Fibroblast of lung (primary cell): ENCODE measurements around the gene OR5K2. TPM values are rescaled to one million over a fixed set of nuclear protein-coding genes. Genes with fewer than 3 reads are reported as not detected.
A peak's percentile ranks its signal among the peaks of the same experiment; 100 is the strongest.

Source experiments
- DNase-seq, 2 donors: peaks; one replicate each; pipeline versions ENCODE4 v3.0.0 to v3.0.0-alpha.2; 2010; ENCODE audit warnings: low read depth in 2 of 2
- H2AFZ ChIP-seq: 2 replicates; pipeline ENCODE4 v1.5.1; 2012; ENCODE audit warnings: low read length, control low read depth, inconsistent platforms
- H3K27ac ChIP-seq: 2 replicates; pipeline ENCODE4 v1.5.1; 2011; ENCODE audit warnings: low read length, control low read depth; ENCODE audit not compliant: insufficient read depth
- H3K27me3 ChIP-seq: 2 replicates; pipeline ENCODE4 v1.5.1; 2011; ENCODE audit warnings: mild to moderate bottlenecking, low read length; ENCODE audit not compliant: control insufficient read depth, insufficient read depth
- H3K36me3 ChIP-seq: 2 replicates; pipeline ENCODE4 v1.5.1; 2011; ENCODE audit warnings: low read length; ENCODE audit not compliant: control insufficient read depth, insufficient read depth
- H3K4me1 ChIP-seq: 2 replicates; pipeline ENCODE4 v1.5.1; 2011; ENCODE audit warnings: low read length; ENCODE audit not compliant: control insufficient read depth, insufficient read depth; ENCODE audit errors: extremely low read depth
- H3K4me2 ChIP-seq: 2 replicates; pipeline ENCODE4 v1.5.1; 2011; ENCODE audit warnings: low read length, control low read depth; ENCODE audit not compliant: insufficient read depth; ENCODE audit errors: extremely low read depth
- H3K4me3 ChIP-seq, 4 experiments: fragments of 200-600 bp in 1 of 4; sonication (generic) in 1 of 4; replicated peaks in 1 of 4; 2 replicates each; pipeline ENCODE4 v1.5.1; 2011 to 2016; ENCODE audit warnings: low read length in 4 of 4, low read depth in 3 of 4, mild to moderate bottlenecking in 3 of 4, control low read depth in 2 of 4, inconsistent platforms in 1 of 4, mixed read lengths in 1 of 4; ENCODE audit not compliant: insufficient read depth in 1 of 4; ENCODE audit errors: control extremely low read depth in 1 of 4
- H3K79me2 ChIP-seq: 2 replicates; pipeline ENCODE4 v1.5.1; 2012; ENCODE audit warnings: mild to moderate bottlenecking, low read length, inconsistent platforms; ENCODE audit not compliant: control insufficient read depth, insufficient read depth
- H3K9ac ChIP-seq: 2 replicates; pipeline ENCODE4 v1.5.1; 2011; ENCODE audit warnings: mild to moderate bottlenecking, low read length, control low read depth; ENCODE audit not compliant: insufficient read depth
- H3K9me3 ChIP-seq: 2 replicates; pipeline ENCODE4 v1.5.1; 2012; ENCODE audit warnings: low read depth, low read length; ENCODE audit not compliant: control insufficient read depth, insufficient read depth
- H4K20me1 ChIP-seq: 2 replicates; pipeline ENCODE4 v1.5.1; 2011; ENCODE audit warnings: low read length; ENCODE audit not compliant: control insufficient read depth, insufficient read depth; ENCODE audit errors: extremely low read depth
- EZH2 ChIP-seq: IDR thresholded peaks from 2 replicates; pipeline ENCODE4 v1.5.1; 2012; ENCODE audit warnings: low read length, control low read depth, mild to moderate bottlenecking; ENCODE audit errors: missing control alignments
- polyA plus RNA-seq, 2 donors: library from polyadenylated mRNA; depleted of rRNA in 1 of 2; stranded (reverse) in 1 of 2; unstranded in 1 of 2; fragments of >200 nt; gene quantifications; 2 replicates each; pipeline ENCODE4 v1.2.1, GENCODE V29; 2011 to 2012; ENCODE audit warnings: missing spikeins in 1 of 2
- total RNA-seq: library from RNA; depleted of rRNA; stranded (reverse); fragments of >200 nt; gene quantifications from 2 replicates; pipeline ENCODE4 v1.2.1, GENCODE V29; 2014
- TF ChIP-seq, protein P1 (sequence below), 2 donors: IDR thresholded peaks in 1 of 2; conservative IDR thresholded peaks in 1 of 2; 1 replicate in 1 of 2; 2 replicates in 1 of 2; pipeline ENCODE4 v1.5.1; 2011 to 2012; ENCODE audit warnings: low read length in 2 of 2, control low read depth in 1 of 2, inconsistent platforms in 1 of 2, low read depth in 1 of 2, mild to moderate bottlenecking in 1 of 2

The OR5K2 gene
- total and polyA plus RNA-seq, 2 donors (not counting 1 experiment from before 2014, with no cell fraction given), result not detected

DNA sequence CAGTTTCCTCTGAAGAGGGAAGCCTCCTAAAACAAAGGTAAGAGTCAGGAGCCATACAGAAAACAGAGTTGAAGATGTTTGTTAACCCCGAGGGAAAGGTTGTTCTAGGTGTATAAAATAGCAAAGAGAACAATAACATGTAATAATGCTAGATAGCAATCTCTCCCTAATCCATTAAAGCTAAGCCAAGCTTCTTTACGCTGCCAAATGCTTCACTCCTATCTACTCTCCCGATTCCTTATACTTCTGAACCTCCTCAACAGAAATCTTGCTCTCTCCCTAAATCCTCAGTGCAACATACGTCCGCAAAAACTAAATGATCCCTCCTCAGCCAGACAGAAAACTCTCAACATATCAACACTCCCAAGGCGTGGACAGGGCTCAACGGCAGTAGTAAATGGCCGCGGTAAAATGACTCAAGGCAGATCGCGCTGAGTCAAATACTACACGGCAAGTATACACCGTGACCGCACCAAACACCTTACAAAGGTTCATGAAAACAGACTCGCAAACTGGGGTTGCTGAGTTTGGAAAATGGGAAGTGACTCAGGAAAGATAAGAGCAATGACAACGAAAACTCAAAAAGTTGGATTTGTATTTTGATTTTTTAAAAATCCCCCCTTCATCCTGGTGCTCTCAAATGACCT lies 24.5 kb downstream of the OR5K2 start:
- H2AFZ ChIP-seq, result peak overlapping the region; percentile 32
- TF ChIP-seq, protein P1, sequence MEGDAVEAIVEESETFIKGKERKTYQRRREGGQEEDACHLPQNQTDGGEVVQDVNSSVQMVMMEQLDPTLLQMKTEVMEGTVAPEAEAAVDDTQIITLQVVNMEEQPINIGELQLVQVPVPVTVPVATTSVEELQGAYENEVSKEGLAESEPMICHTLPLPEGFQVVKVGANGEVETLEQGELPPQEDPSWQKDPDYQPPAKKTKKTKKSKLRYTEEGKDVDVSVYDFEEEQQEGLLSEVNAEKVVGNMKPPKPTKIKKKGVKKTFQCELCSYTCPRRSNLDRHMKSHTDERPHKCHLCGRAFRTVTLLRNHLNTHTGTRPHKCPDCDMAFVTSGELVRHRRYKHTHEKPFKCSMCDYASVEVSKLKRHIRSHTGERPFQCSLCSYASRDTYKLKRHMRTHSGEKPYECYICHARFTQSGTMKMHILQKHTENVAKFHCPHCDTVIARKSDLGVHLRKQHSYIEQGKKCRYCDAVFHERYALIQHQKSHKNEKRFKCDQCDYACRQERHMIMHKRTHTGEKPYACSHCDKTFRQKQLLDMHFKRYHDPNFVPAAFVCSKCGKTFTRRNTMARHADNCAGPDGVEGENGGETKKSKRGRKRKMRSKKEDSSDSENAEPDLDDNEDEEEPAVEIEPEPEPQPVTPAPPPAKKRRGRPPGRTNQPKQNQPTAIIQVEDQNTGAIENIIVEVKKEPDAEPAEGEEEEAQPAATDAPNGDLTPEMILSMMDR (conservative IDR thresholded peaks at IDR 0.05 in 1 of 2, IDR thresholded peaks at IDR 0.05 in 1 of 2; ENCODE audit: low read depth in 1 of 2, low read length in 2 of 2), result no peak
- TF ChIP-seq EZH2, result no peak
- H3K27ac ChIP-seq, result peak overlapping the region; percentile 89
- H4K20me1 ChIP-seq, result no peaks in the 10 kb centered on the region
- H3K9ac ChIP-seq, result peak overlapping the region; percentile 82
- peak overlapping the region; percentile 50 to 97 (median 68) for H3K4me3 ChIP-seq
- no peaks in the 10 kb centered on the region for H3K9me3 ChIP-seq
- H3K79me2 ChIP-seq, result peaks cover 22% of the 10 kb centered on the region
- H3K4me2 ChIP-seq, result peak overlapping the region; percentile 86
- H3K27me3 ChIP-seq, result no peaks in the 10 kb centered on the region
- H3K4me1 ChIP-seq, result no peaks in the 10 kb centered on the region
- peak; percentile 68 to 76 for DNase-seq
- no peaks in the 10 kb centered on the region for H3K36me3 ChIP-seq

GRCh38 chr3:98522544-98523281 lies 25.2 kb downstream of the OR5K2 start, which contains the start of gene CLDND1:
CLDND1 (minus strand) TSS chr3:98522902; CDS start chr3:98521424, 1,478 bp downstream.
- no peaks in the 10 kb centered on the region for H4K20me1 ChIP-seq

DNA sequence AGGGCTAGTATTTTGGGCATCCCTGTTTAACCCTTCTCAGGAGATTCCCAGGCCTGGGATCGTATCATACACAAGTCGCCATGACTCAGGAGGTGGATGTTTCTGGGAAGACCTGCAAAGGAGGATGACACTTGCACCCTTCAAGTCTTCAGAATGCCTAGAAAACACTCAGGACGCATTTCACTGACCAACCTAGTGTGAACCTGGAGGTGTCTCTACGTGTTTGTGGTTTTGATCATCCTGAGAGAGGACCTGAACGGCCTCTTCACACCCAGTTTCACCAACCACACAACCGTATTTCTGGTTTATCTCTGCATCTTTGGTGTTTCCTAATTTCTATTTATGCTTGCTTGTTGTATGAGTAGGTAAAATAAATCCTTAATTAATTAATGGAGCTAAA lies 28.0 kb downstream of the OR5K2 start:
- Histone ChIP-seq H3K9ac (no peak overlapping the region), H3K36me3 (no peaks in the 10 kb centered on the region), H2AFZ (no peak overlapping the region), H3K9me3 (no peaks in the 10 kb centered on the region), H4K20me1 (no peaks in the 10 kb centered on the region), H3K4me3 (no peak overlapping the region), H3K4me1 (no peaks in the 10 kb centered on the region), H3K4me2 (no peak overlapping the region), H3K27me3 (no peaks in the 10 kb centered on the region), H3K27ac (no peak overlapping the region), H3K79me2 (peaks cover 14% of the 10 kb centered on the region)
- TF ChIP-seq EZH2, result no peak
- TF ChIP-seq, protein P1 (conservative IDR thresholded peaks at IDR 0.05 in 1 of 2, IDR thresholded peaks at IDR 0.05 in 1 of 2; ENCODE audit: low read depth in 1 of 2, low read length in 2 of 2), result no peak
- no peak for DNase-seq

More at GRCh38 chr3:98522544-98523281, 25.2 kb downstream of the OR5K2 start, which contains the start of gene CLDND1:
- peak; percentile 96 to 97 for DNase-seq
- Histone ChIP-seq H3K9ac (peak within 1 kb of the TSS; percentile 82), H3K4me1 (no peaks in the 10 kb centered on the region), H3K79me2 (peaks cover 22% of the 10 kb centered on the region), H3K27me3 (no peaks in the 10 kb centered on the region), H3K9me3 (no peaks in the 10 kb centered on the region), H3K4me3 (peak within 1 kb of the TSS; percentile 50 to 97 (median 68)), H3K36me3 (no peaks in the 10 kb centered on the region), H3K4me2 (peak within 1 kb of the TSS; percentile 86), H3K27ac (peak within 1 kb of the TSS; percentile 89), H2AFZ (peak within 1 kb of the TSS; percentile 70)
- TF ChIP-seq, protein P1 (conservative IDR thresholded peaks at IDR 0.05 in 1 of 2, IDR thresholded peaks at IDR 0.05 in 1 of 2; ENCODE audit: low read depth in 1 of 2, low read length in 2 of 2), result no peak
- TF ChIP-seq EZH2, result no peak
